ENCODE data around the gene GRIK3.
"Not testable (repeated sequence)": the region's sequence is repeated elsewhere in the genome, so short reads cannot be mapped to it uniquely, and the experiment has no call there.

Gene GRIK3

GRCh38 chr1:36776256-36776655 lies 258.1 kb downstream of the GRIK3 start:
- DNase-seq = no peak

GRCh38 chr1:36775716-36776115 lies 258.6 kb downstream of the GRIK3 start:
- DNase-seq = no peak

GRCh38 chr1:36773827-36774541 lies 260.3 kb downstream of the GRIK3 start:
- DNase-seq = no peak

- DNase-seq = no peak
Measured at GRCh38 chr1:36772647-36773495, 261.4 kb downstream of the GRIK3 start.

- DNase-seq = no peak
Measured at GRCh38 chr1:36771660-36772284, 262.5 kb downstream of the GRIK3 start.

- DNase-seq = no peak
Measured at GRCh38 chr1:36771240-36771639, 263.1 kb downstream of the GRIK3 start.

GRCh38 chr1:36769886-36770830 lies 264.2 kb downstream of the GRIK3 start:
- DNase-seq = no peak

- DNase-seq = no peak
Measured at GRCh38 chr1:36768486-36769178, 265.7 kb downstream of the GRIK3 start.

- not testable (repeated sequence) for DNase-seq
Measured at GRCh38 chr1:36767429-36767828, 266.9 kb downstream of the GRIK3 start.

- no peak for DNase-seq
Measured at GRCh38 chr1:36766481-36766880, 267.8 kb downstream of the GRIK3 start.

- DNase-seq = no peak
Measured at GRCh38 chr1:36765785-36766300, 268.5 kb downstream of the GRIK3 start.

GRCh38 chr1:36764798-36765197 lies 269.5 kb downstream of the GRIK3 start:
- DNase-seq = no peak

- DNase-seq = no peak
Measured at GRCh38 chr1:36763771-36764170, 270.5 kb downstream of the GRIK3 start.

- no peak for DNase-seq
Measured at GRCh38 chr1:36762174-36762573, 272.1 kb downstream of the GRIK3 start.

- no peak for DNase-seq
Measured at GRCh38 chr1:36761113-36761512, 273.2 kb downstream of the GRIK3 start.

GRCh38 chr1:36760081-36760480 lies 274.2 kb downstream of the GRIK3 start:
- DNase-seq = no peak

GRCh38 chr1:36759355-36759754 lies 275.0 kb downstream of the GRIK3 start:
- no peak for DNase-seq

- no peak for DNase-seq
Measured at GRCh38 chr1:36755303-36756230, 278.7 kb downstream of the GRIK3 start.

- no peak for DNase-seq
Measured at GRCh38 chr1:36754366-36754765, 279.9 kb downstream of the GRIK3 start.

- no peak for DNase-seq
Measured at GRCh38 chr1:36753451-36753850, 280.9 kb downstream of the GRIK3 start.
